SK-N-SH treated with all-trans-retinoic acid at 6 μM for 48 hours (cell line): ENCODE data around the gene DNM1L.

Experiments
- ATAC-seq: fragments of 200-7000 bp; cut with Tn5 transposase; 3 replicates; pipeline ENCODE4 v1.9.1; 2020; ENCODE audit warnings: mild to moderate bottlenecking, moderate library complexity
- BACH2 ChIP-seq: fragments of 250-450 bp; sonication (Bioruptor Pico); IDR thresholded peaks from 2 replicates; pipeline ENCODE4 v1.9.0; 2021; ENCODE audit warnings: mild to moderate bottlenecking, borderline replicate concordance
- CREB5 ChIP-seq: fragments of 250-450 bp; sonication (Bioruptor Pico); IDR thresholded peaks from 2 replicates; pipeline ENCODE4 v1.5.1; 2020; ENCODE audit warnings: low read depth, mild to moderate bottlenecking, moderate library complexity
- CSDC2 ChIP-seq: fragments of 250-450 bp; sonication (Bioruptor Pico); IDR thresholded peaks from 2 replicates; pipeline ENCODE4 v1.5.0; 2020; ENCODE audit warnings: mild to moderate bottlenecking, moderate library complexity
- ESRRG ChIP-seq: fragments of 250-450 bp; sonication (Bioruptor Pico); IDR thresholded peaks from 2 replicates; pipeline ENCODE4 v1.6.1; 2021; ENCODE audit warnings: mild to moderate bottlenecking
- GLIS3 ChIP-seq: fragments of 250-450 bp; sonication (Bioruptor Pico); IDR thresholded peaks from 2 replicates; pipeline ENCODE4 v1.5.0; 2020; ENCODE audit warnings: mild to moderate bottlenecking, moderate library complexity
- ISL1 ChIP-seq: fragments of 250-450 bp; sonication (Bioruptor Pico); IDR thresholded peaks from 2 replicates; pipeline ENCODE4 v2.1.2; 2022; ENCODE audit warnings: mild to moderate bottlenecking, moderate library complexity
- PATZ1 ChIP-seq: fragments of 250-450 bp; sonication (Bioruptor Pico); IDR thresholded peaks from 2 replicates; pipeline ENCODE4 v1.8.0; 2020; ENCODE audit warnings: mild to moderate bottlenecking, moderate library complexity, borderline replicate concordance
- POU6F1 ChIP-seq: fragments of 250-450 bp; sonication (Bioruptor Pico); IDR thresholded peaks from 2 replicates; pipeline ENCODE4 v1.8.0; 2021; ENCODE audit warnings: low read depth, mild to moderate bottlenecking, moderate library complexity, borderline replicate concordance
- PPARA ChIP-seq: fragments of 250-450 bp; sonication (Bioruptor Pico); IDR thresholded peaks from 2 replicates; pipeline ENCODE4 v1.5.0; 2020; ENCODE audit warnings: mild to moderate bottlenecking, borderline replicate concordance
- RARB ChIP-seq: fragments of 250-450 bp; sonication (Bioruptor Pico); IDR thresholded peaks from 2 replicates; pipeline ENCODE4 v1.8.0; 2021; ENCODE audit warnings: mild to moderate bottlenecking, moderate library complexity
- SNAI2 ChIP-seq: fragments of 250-450 bp; sonication (Bioruptor Pico); IDR thresholded peaks from 2 replicates; pipeline ENCODE4 v1.5.0; 2020; ENCODE audit warnings: mild to moderate bottlenecking, moderate library complexity
- TCF4 ChIP-seq: fragments of 250-450 bp; sonication (Bioruptor Pico); IDR thresholded peaks from 2 replicates; pipeline ENCODE4 v1.8.0; 2021; ENCODE audit warnings: mild to moderate bottlenecking, moderate library complexity, borderline replicate concordance
- TOX ChIP-seq: fragments of 250-450 bp; sonication (Bioruptor Pico); IDR thresholded peaks from 2 replicates; pipeline ENCODE4 v1.8.0; 2021; ENCODE audit warnings: mild to moderate bottlenecking, moderate library complexity, borderline replicate concordance
- TSHZ2 ChIP-seq: fragments of 250-450 bp; sonication (Bioruptor Pico); IDR thresholded peaks from 2 replicates; pipeline ENCODE4 v1.5.0; 2020; ENCODE audit warnings: mild to moderate bottlenecking, moderate library complexity
- ZC3H10 ChIP-seq: fragments of 250-450 bp; sonication (Bioruptor Pico); IDR thresholded peaks from 2 replicates; pipeline ENCODE4 v1.5.1; 2021; ENCODE audit warnings: mild to moderate bottlenecking, moderate library complexity
- ZFP3 ChIP-seq: fragments of 250-450 bp; sonication (Bioruptor Pico); IDR thresholded peaks from 2 replicates; pipeline ENCODE4 v1.5.0; 2020; ENCODE audit warnings: mild to moderate bottlenecking, moderate library complexity
- ZFP30 ChIP-seq: fragments of 450-650 bp; formaldehyde crosslinking; IDR thresholded peaks from 2 replicates; pipeline ENCODE4 v1.5.0; 2022; ENCODE audit warnings: mild to moderate bottlenecking, moderate library complexity
- ZNF8 ChIP-seq: fragments of 450-650 bp; formaldehyde crosslinking; IDR thresholded peaks from 2 replicates; pipeline ENCODE4 v1.5.0; 2020; ENCODE audit warnings: mild to moderate bottlenecking, moderate library complexity

DNM1L gene

GRCh38 chr12:32702473-32702872 is 23.4 kb downstream of the DNM1L start:
- TF ChIP-seq ESRRG, result peak; percentile 34; the same call in 1 of the 2 replicates
- no peak; the same call in 1 of the 2 replicates for TF ChIP-seq POU6F1 (CRISPR knock-in tag)
- 0 out of 2 replicates have a peak, but pooled peaks have one; percentile 24 for TF ChIP-seq CREB5 (CRISPR knock-in tag)
- peak; percentile 84 for TF ChIP-seq TCF4 (CRISPR knock-in tag)
- TF ChIP-seq PPARA (CRISPR knock-in tag), result no peak
- peak; percentile 80 for TF ChIP-seq ISL1 (CRISPR knock-in tag)
- TF ChIP-seq PATZ1 (CRISPR knock-in tag), result 0 out of 2 replicates have a peak, but pooled peaks have one; percentile 61
- 0 out of 2 replicates have a peak, but pooled peaks have one; percentile 21 for TF ChIP-seq ZFP3 (CRISPR knock-in tag)
- peak; percentile 65 for ATAC-seq

- no peak; the same call in 2 of the 3 replicates for ATAC-seq
- TF ChIP-seq PATZ1 (CRISPR knock-in tag) (no peak), ISL1 (CRISPR knock-in tag) (no peak), BACH2 (CRISPR knock-in tag) (no peak), TSHZ2 (CRISPR knock-in tag) (no peak), TCF4 (CRISPR knock-in tag) (no peak), ZFP30 (CRISPR knock-in tag) (no peak), TOX (CRISPR knock-in tag) (no peak), ESRRG (no peak), CSDC2 (CRISPR knock-in tag) (no peak), PPARA (CRISPR knock-in tag) (no peak)
These were observed 23.8 kb downstream of the DNM1L start for GRCh38 chr12:32702946-32703345.

GRCh38 chr12:32705783-32706182 is 26.7 kb downstream of the DNM1L start:
- no peak for ATAC-seq
- no peak for TF ChIP-seq CSDC2 (CRISPR knock-in tag)
- no peak for TF ChIP-seq ISL1 (CRISPR knock-in tag)
- no peak for TF ChIP-seq CREB5 (CRISPR knock-in tag)
- TF ChIP-seq BACH2 (CRISPR knock-in tag), result no peak
- TF ChIP-seq ZFP3 (CRISPR knock-in tag), result no peak
- no peak for TF ChIP-seq POU6F1 (CRISPR knock-in tag)
- TF ChIP-seq TOX (CRISPR knock-in tag), result no peak
- TF ChIP-seq ZNF8 (CRISPR knock-in tag), result no peak
- no peak for TF ChIP-seq SNAI2 (CRISPR knock-in tag)
- TF ChIP-seq GLIS3 (CRISPR knock-in tag), result no peak
- TF ChIP-seq ZC3H10 (CRISPR knock-in tag), result no peak
- TF ChIP-seq RARB (CRISPR knock-in tag), result no peak
- TF ChIP-seq TSHZ2 (CRISPR knock-in tag), result no peak
